GM19043 (cell line): ENCODE measurements around the gene ZDHHC14.

Experiments used
- ATAC-seq: cut with Tn5 transposase; IDR thresholded peaks from one replicate; pipeline ENCODE4 v1.9.1; 2021; ENCODE audit warnings: low read depth; ENCODE audit not compliant: unreplicated experiment

The ZDHHC14 gene

DNA sequence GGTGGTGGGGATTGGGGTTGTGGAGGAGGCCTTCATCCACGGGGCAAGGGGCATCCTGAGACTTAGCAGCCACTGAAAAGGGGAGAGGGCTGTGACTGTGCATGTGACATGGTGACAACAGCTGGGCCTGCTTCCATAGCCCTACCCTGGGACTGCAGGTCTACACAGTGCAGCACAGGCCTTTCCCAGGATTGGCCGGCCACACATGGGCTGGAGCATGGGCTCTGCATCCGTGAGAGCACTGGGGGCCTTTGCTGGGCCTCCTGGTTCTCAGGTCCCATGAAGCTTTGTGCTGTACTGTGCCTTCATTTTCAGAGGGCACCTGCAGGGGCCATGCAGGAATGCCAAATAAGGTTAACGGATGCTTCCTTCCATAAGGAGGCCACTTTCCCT lies 56.0 kb downstream of the ZDHHC14 start:
- ATAC-seq = no peak

GRCh38 chr6:157438611-157439111 lies 57.7 kb downstream of the ZDHHC14 start:
- no peak for ATAC-seq

DNA sequence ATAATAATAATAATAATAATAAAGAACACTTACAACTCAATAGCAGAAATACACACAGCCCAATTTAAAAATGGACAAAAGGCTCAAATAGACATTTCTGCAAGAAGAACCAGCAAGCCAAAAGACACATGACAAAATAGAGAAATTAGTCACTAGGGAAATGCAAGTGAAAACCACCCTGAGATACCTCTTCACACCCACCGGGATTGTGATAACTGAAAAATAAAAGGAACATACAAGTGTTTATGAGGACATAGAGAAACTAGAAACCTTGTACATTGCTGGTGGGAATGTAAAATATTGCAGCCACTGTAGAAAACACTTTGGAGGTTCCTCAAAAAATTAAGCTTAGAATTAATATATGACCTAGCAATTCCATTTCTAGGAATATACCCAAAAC lies 59.2 kb downstream of the ZDHHC14 start:
- no peak for ATAC-seq

DNA sequence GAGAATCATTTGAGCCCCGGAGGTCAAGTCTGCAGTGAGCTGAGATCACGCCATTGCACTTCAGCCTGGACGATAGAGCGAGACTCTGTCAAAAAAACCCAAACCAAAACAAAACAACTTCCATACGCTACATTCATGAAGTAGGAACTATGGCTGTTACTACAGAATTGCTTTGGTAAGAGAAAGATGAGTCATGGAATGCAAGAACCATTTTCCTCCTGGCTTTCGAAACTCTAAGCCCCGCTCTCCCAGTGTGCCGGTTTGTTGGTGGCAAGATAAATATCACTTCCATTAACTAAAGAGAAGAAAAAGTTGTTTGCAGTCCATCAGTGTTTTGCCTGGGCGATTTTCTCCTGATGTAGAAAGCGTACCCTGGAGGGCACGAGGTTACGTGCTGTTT lies 61.3 kb downstream of the ZDHHC14 start:
- ATAC-seq = no peak

DNA sequence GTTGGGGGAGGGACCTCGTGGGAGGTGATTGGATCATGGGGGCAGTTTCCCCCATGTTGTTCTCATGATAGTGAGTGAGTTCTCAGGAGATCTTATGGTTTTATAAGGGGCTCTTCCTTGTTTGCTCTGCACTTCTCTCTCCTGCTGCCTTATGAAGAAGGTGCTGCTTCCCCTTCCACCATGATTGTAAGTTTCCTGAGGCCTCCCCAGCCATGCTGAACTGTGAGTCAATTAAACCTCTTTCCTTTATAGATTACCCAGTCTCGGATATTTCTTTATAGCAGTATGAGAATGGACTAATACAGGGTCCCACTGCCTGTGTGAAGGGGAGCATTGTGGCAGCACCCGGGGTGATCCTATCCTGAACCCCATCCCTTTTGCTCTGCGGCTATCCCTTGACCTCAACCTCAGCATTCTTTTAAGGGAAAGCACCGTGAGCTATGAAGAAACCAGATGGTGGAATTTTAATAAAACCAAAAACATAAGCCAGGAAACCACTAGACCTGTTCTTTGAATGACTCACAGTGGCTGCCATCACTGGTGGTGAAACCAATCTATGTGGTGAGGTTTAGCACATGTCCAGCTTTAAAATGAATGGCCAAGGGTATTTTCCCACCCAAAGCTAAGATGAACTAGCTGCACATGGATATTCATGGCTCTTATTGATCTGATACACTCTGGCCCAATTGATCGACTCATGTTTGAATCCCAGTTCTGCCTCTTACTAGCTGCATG lies 62.2 kb downstream of the ZDHHC14 start:
- peak; percentile 88 for ATAC-seq

DNA sequence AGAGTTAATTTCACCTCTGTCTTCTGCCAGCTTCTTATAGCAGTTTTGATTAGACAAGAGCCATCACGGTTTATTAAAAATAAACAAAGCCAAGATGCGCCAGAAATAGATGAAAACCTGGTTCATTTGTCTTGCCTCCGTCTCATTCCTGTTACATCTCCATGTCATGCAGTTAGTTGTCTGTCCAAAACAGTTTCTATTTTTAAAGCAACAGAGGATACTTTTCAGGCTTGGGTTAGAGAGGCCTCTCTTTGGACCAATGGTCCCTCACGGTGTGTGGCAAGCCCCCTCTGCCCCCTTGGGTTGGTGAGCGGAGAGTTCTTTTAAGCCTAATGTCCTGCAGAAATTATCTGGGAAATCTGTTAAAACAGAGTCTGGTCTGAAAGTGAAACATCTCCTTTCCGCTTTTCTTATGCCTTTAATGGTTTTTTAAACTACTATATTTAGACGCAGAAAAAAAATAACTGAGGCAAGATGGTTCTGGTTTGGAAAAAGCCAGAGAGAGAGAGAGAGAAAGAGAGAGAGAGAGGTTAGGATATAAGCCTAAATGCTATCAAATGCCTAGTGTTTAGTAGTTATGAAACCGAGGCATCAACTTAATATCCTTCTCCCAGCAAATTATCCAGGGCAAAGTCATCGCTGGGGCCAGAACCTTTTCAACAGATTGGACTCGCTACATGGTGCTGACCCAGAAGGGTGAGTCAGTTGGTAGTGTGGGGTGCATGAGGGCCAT lies 64.5 kb downstream of the ZDHHC14 start:
- no peak for ATAC-seq

DNA sequence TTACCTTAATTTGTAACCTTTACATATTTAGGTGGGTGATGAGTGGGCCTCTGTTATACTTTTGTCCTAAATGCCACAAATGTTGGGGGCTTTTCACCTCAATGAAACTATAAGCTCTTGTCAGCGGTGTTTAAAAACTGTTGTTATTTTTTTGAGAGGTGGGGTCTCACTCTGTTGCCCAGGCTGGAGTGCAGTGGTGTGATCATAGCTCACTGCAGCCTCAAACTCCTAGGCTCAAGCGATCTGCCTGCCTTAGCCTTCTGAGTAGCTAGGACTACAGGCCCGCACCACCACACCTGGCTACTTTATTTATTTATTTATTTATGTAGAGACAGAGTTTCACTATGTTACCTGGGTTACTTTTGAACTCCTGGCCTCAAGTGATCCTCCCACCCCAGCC lies 66.7 kb downstream of the ZDHHC14 start:
- no peak for ATAC-seq

DNA sequence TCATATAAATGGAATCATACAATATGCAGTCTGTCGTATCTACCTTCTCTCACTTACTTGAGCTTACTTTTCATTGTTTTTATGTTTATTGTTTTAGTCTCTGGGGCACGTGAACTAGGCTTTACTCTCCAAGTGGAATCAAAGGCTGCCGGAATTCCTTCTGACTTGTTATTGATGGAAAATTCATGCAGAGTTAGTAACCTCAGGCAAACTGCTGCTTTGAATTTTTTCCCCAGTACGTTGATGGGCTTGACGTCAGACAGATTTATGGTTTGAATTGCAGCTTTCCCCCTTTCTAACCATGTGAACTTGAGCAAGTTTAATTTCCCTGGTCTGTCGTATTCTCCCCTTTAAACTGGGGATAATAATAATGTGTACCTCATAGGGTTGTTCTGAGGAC lies 68.6 kb downstream of the ZDHHC14 start:
- ATAC-seq = no peak

DNA sequence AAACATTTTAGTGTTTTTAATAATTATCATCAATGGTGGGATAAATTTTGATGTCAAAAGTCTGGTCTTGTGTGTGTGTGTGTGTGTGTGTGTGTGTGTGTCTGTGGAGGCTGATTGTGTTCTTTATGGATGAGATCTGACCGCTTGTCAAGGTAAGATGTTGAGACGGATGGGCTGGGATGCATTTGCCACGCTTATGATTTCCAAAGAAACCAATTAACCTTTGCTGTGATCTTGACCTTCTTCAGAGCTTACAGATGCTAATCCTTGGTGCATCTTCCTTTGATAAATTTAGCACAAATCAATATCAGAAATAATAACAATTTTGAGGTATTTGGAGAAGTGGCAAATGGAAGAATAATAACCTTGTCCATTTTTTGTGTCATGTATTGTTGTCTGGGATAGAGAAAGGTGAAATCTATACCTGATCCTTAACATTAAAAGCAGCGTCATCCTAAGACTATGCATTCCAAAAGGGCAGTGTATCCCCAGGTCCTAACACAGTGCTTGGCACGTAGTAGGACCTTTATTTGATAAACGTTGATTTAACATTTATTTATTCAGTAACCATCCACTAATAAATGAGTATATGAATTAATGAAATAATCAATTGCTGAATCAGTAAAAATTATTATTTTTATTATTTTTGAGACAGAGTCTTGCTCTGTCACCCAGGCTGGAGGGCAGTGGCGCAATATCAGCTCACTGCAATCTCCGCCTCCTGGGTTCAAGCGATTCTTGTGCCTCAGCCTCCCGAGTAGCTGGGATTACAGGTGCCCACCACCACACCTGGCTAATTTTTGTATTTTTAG lies 70.1 kb downstream of the ZDHHC14 start:
- no peak for ATAC-seq

DNA sequence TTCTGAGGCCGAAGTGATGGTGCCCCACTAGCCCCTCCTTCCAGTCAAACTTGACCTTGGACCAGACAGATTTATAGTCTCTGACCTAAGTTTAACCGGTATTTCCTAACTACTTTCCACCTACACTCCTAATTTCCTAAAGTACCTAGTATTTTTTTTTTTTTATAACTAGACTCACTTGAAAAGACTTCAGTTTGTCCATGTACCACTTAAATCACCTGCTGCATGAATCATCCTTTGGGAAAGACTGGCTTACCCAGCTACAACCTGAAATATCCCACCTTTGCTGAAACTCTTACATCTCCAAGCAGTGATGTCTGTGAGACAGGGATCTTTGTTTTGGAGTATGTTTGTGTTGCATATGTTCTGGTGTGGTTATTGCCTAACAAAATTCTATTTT lies 71.1 kb downstream of the ZDHHC14 start:
- no peak for ATAC-seq

DNA sequence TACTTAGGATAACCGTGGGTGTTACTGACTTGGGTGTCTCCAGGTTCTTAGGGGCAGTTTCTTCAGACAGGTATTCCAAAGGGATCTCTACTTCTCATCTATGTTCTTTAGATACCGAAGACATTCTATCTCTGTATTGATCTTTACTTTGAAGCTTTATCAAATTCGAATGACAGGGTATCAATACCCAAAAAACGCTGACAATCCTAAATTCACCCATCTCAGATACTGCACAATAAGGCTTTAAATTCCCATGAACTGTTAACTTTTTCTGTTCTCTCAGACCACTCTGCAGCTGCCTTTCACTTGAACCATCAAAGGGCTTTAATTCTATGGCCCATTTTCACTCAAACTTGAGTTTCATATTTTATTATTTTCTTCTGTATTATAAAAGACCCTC lies 72.1 kb downstream of the ZDHHC14 start:
- ATAC-seq = no peak

- ATAC-seq = no peak
Observed at GRCh38 chr6:157453978-157454377, 73.0 kb downstream of the ZDHHC14 start.

DNA sequence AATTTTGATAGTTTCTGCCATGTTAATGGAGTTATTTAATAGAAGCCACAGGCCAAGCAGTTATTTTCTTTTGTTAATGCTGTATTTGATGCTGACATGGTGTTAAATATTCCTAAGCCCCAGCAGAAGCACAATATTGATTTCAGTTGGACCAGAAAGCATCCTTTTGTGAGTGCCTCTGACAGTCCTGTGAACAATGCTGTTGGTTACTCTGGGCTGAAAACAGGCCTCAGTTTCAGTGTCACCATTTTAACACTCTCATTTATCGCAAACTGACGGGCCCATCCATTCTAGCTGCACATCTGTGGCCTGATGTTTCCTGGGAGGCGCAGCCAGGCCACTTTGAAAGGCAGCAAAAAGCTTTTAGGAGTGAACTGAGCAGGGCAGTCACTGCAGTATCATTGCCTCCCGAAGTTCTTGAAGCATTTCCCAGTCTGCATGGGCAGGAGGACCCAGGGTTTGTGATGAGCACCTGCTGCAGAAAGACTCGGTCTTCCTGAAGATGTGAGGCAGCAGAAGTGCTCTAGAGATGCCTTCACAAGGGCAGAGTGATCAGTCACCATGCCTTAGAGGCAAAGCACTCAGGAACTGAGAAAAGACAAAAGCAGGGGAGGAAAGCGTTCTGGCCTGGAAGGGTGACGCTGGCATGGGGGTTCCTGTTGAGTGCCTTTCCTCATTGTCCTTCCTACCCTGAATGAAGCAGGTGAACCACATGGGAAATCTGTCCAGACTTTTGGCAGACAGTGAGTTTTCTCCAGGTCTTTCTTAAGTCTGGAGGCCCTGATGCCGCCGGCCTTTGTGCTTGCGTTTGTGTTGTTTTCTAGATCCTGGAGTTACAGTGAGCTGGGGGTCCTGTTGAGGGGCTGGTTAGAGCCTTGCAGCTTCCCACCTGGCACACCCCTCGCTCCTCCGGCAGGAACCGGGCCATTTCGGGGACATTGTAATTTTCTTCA lies 74.0 kb downstream of the ZDHHC14 start:
- no peak for ATAC-seq

- no peak for ATAC-seq
Observed at GRCh38 chr6:157455731-157456523, 74.9 kb downstream of the ZDHHC14 start.

GRCh38 chr6:157456524-157456829 lies 75.5 kb downstream of the ZDHHC14 start:
- ATAC-seq = no peak

DNA sequence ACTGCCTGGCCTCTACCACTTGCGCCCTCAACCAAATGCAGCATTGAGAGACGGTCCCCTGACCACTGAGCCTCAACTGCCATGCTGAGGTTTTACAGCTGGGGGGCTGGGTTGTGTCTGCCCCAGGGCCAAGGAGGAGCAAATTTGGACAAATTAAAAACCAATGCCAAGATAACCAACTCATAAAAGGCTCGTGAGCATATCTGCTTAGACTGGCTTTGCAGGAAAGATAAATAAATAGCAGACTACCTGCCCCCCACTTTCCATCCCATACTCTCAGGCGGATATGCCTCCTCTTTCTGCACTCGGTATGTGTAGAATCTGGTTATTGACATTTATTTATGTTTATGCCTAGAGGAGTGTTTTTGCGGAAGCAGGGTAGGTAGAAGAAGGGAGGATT lies 76.8 kb downstream of the ZDHHC14 start:
- ATAC-seq = no peak

DNA sequence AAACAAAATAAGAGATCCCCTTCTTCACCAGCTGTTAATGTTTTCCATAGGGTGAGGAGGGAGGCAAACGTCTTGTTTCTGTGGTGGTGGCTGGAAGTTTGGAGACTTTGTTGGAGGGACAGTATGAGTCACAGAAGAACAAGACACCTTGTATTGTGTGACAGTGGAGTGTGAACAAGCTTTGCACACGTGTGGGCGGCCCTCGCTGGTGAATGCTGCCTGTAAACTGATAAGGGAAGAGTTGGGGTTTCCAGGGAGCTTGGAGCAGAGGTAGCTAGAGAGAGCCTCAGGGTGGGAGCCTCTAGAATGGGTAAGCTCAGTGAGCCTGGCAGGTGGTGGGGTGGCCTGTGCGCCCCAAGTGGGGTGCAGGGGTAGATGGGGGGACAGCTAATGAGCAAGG lies 78.3 kb downstream of the ZDHHC14 start:
- ATAC-seq = no peak

- ATAC-seq = no peak
Observed at GRCh38 chr6:157460182-157460999, 79.4 kb downstream of the ZDHHC14 start.
